GM12892 (cell line): ENCODE measurements around the gene ZNF652.

Experiments used
- POLR2A ChIP-seq: IDR thresholded peaks from 2 replicates; pipeline ENCODE4 v1.6.1; 2011; ENCODE audit warnings: low read depth, low read length, control low read depth
- TAF1 ChIP-seq: IDR thresholded peaks from 2 replicates; pipeline ENCODE4 v1.6.1; 2011; ENCODE audit warnings: low read depth, mild to moderate bottlenecking, control low read depth, low read length, borderline replicate concordance

GRCh38 chr17:49247944-49248343 lies 114.1 kb downstream of the ZNF652 start:
- TF ChIP-seq POLR2A (no peak), TAF1 (no peak)
